Right atrium auricular region (tissue), 2 donors: Measurements from ENCODE around the gene SYNJ2. TPM values are rescaled to one million over a fixed set of nuclear protein-coding genes. Genes with fewer than 3 reads are reported as not detected.

Experiments
- DNase-seq: peaks from one replicate; pipeline ENCODE4 v3.0.0-alpha.2; 2019; ENCODE audit warnings: low spot score
- H3K27ac ChIP-seq, 2 donors: fragments of 200-600 bp; sonication (generic); 1 replicate in 1 of 2; 2 replicates in 1 of 2; pipeline ENCODE4 v1.5.1; 2016 to 2019
- H3K27me3 ChIP-seq, 2 donors: fragments of 200-600 bp; sonication (generic); one replicate each; pipeline versions ENCODE4 v1.5.1 to v1.6.0; 2017 to 2019
- H3K36me3 ChIP-seq: fragments of 200-600 bp; sonication (generic); one replicate; pipeline ENCODE4 v1.5.1; 2016
- H3K4me1 ChIP-seq, 2 donors: fragments of 200-600 bp; sonication (generic); one replicate each; pipeline versions ENCODE4 v1.5.1 to v1.6.0; 2017 to 2019
- H3K4me3 ChIP-seq, 2 donors: fragments of 200-600 bp; sonication (generic); 1 replicate in 1 of 2; 2 replicates in 1 of 2; pipeline ENCODE4 v1.5.1; 2017 to 2019; ENCODE audit warnings: mild to moderate bottlenecking in 1 of 2, moderate library complexity in 1 of 2
- H3K9me3 ChIP-seq, 2 donors: fragments of 200-600 bp; sonication (generic); one replicate each; pipeline ENCODE4 v1.5.1; 2019
- total RNA-seq, 2 donors: library from RNA; depleted of rRNA; stranded (reverse); fragments of >200 nt; gene quantifications; one replicate each; pipeline ENCODE4 v1.1.0, GENCODE V29; 2016
- TF ChIP-seq, protein P1 (sequence below), 2 donors: fragments of 200-600 bp; sonication (generic); IDR thresholded peaks; one replicate each; pipeline ENCODE4 v1.5.1; 2019; ENCODE audit warnings: antibody characterized with exemption in 2 of 2

Gene SYNJ2
- total RNA-seq, 2 donors from 2014 or later = 10.1 to 20.0 TPM

DNA sequence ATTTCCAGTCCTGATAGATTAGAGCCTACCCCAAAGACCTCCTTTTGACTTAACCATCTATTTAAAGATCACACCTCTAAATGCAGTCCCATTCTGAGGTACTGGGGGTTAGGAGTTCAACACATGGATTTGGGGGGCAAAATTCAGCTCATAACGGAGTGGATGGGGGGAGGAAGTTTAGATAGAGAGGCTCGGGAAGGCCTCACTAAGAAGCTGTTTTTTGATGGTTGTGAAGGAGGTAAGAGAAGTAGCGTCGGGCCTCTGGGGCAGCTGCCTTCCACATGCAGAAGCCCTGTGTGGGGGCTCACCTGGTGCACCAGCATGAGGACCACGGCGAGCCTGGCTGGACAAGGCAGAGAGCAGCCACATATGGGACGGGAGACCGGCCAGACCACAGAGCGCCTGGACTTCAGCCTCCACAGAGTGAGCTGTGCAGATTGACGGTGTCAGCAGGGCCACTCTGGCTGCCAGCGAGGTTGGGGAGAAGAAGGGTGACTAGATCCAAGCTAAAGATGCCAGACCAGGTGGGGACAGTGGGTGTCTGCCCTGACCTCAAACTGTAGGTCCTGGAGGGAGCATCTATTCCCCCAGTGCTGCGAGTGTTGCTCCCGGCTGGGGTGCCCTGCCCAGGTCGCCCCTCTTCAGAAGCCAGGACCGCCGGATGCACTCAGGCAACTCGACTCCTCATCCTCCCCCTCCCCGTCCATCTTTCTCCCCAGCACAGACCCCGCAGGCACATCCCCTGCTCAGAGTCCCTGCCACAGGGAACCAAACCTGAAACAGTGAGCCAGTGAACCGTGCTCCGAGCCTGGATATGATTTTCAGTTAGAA, 5.1 kb upstream of the SYNJ2 start:
- Histone ChIP-seq H3K27me3 (no peaks in the 10 kb centered on the region), H3K36me3 (no peaks in the 10 kb centered on the region), H3K4me3 (no peak overlapping the region), H3K27ac (no peak overlapping the region), H3K4me1 (peaks cover 0 to 6% of the 10 kb centered on the region in 2 donors), H3K9me3 (no peaks in the 10 kb centered on the region)
- no peak for DNase-seq
- TF ChIP-seq, protein P1, sequence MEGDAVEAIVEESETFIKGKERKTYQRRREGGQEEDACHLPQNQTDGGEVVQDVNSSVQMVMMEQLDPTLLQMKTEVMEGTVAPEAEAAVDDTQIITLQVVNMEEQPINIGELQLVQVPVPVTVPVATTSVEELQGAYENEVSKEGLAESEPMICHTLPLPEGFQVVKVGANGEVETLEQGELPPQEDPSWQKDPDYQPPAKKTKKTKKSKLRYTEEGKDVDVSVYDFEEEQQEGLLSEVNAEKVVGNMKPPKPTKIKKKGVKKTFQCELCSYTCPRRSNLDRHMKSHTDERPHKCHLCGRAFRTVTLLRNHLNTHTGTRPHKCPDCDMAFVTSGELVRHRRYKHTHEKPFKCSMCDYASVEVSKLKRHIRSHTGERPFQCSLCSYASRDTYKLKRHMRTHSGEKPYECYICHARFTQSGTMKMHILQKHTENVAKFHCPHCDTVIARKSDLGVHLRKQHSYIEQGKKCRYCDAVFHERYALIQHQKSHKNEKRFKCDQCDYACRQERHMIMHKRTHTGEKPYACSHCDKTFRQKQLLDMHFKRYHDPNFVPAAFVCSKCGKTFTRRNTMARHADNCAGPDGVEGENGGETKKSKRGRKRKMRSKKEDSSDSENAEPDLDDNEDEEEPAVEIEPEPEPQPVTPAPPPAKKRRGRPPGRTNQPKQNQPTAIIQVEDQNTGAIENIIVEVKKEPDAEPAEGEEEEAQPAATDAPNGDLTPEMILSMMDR (IDR thresholded peaks at IDR 0.05) = no peak

DNA sequence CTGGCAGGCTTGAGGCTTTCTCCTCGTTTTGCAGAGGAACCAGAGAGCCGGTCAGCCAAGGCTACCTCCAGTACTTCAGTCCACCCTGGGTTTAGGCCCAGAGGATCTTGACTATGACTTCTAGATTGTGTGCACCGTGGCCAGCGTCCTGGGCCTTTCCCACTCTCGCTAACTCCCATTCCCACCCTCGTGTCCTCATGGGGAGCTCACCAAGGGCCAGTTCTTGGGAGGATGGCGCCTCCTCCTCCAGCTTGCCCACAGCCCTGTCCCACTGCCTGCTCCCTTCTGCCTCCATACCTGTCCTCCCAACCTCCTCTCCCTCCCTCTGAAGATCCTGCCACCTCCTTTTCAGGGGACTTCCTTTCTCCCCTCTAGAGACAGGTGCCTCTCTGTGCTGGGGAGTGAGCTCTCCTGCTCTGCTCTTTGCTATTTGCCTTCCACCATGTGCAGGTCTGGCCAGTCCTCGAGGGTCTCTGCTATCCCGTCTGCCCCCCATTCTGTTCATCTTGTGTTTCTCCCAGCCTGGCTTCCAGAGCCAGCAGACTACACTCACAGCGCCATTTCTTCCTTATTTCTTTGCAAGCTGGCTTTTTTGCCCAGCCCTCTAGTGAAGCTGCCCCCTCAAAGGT, 4.4 kb upstream of the SYNJ2 start:
- H3K36me3 ChIP-seq = no peaks in the 10 kb centered on the region
- H3K4me3 ChIP-seq = no peak overlapping the region
- H3K9me3 ChIP-seq = no peaks in the 10 kb centered on the region
- no peak overlapping the region for H3K27ac ChIP-seq
- no peak for DNase-seq
- H3K4me1 ChIP-seq = peaks cover 0 to 8% of the 10 kb centered on the region in 2 donors
- TF ChIP-seq, protein P1 (IDR thresholded peaks at IDR 0.05) = no peak
- no peaks in the 10 kb centered on the region for H3K27me3 ChIP-seq

DNA sequence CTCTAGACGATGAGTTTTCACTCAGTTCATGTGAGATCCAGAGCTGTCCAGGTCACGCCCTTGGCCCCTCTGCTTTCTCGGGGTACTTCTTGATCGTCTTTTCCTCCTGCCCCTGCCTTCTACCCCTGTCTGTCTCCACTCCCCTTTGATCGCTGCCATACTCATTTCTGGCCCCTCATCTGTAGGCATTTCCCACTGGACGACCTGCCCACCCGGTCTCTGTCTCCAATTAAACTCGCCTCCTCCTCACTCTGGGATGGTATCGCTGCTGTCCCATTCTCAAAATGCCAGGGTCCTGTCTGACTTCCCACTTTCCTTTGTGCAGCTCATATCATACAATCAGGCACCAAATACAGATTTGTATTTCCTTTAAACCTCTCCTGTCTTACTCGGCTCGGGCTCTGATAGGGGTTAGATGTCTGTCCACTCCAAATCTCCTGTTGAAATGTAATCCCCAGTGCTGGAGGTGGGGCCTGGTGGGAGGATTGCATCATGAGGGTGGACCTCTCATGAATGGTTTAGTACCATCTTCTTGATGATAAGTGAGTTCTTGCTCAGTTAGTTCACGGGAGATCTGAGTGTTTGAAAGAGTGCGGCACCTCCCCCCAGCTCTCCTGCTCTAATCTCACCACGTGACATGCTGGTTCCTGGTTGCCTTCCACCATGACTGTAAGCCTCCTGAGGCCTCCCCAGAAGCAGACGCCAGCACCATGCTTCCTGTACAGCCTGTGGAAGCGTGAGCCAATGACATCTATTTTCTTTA, 3.5 kb upstream of the SYNJ2 start:
- Histone ChIP-seq H3K4me3 (no peak overlapping the region), H3K36me3 (no peaks in the 10 kb centered on the region), H3K27ac (no peak overlapping the region), H3K4me1 (peaks cover 0 to 15% of the 10 kb centered on the region in 2 donors), H3K9me3 (no peaks in the 10 kb centered on the region), H3K27me3 (no peaks in the 10 kb centered on the region)
- TF ChIP-seq, protein P1 (IDR thresholded peaks at IDR 0.05) = no peak
- no peak for DNase-seq

DNA sequence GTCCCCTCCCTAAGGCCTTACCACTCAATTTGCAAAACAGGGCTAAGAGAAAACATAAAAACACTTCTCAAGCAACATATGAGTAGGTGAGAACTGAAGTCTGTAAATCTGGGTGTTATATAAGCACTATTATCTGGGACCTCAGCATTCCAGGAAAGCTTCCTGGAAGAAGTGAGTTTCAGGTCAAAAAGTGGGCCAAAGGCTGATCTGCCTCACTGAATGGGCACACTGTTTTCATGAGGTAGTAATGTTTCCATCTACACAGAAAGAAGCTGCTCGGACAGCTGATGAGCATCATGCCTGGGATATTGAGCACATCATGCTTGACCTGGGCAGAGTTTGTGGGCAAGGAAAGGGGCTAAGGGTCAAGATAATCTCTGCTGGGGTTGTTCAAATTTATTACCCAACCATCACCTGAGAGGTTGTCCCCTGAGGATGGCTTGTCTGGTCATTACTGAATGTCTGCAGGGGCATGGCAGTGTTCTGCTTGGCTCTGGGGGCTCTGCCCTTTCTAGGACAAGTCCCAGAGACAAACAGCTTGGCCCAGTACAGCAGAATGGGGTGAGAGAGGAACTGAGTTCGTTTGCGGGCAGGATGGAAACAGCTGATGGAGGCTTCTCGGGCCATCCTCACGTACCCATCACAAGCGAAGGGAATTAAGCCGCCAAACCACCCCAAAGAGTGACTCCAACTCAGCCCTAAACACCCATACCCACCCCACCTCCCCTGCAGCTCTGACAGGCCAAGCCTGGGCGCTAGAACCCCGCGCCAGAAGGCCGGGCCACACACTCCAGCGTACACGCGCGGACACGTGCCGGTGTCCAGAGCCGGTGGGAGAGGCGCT, 1.2 kb upstream of the SYNJ2 start:
- TF ChIP-seq, protein P1 (IDR thresholded peaks at IDR 0.05) = no peak
- Histone ChIP-seq H3K4me3 (peak overlapping the region in 1 of 2 donors; percentile 84), H3K27me3 (no peaks in the 10 kb centered on the region), H3K4me1 (peaks cover 0 to 15% of the 10 kb centered on the region in 2 donors), H3K36me3 (no peaks in the 10 kb centered on the region), H3K9me3 (no peaks in the 10 kb centered on the region), H3K27ac (peak overlapping the region; percentile 80 to 82)
- no peak for DNase-seq

DNA sequence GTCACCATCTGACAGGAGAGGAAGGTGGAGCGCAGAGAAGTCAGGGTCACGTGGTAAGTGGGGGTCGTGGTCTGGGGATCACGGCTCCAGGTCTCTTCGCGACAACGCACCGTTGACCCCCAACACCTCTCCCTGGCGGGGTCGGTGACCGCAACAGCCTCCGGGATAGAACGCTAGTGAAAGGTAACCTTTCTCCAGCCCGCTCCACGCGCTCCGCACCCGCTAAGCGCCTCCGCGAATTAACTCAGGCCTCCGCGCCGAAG, 600 bp upstream of the SYNJ2 start:
- TF ChIP-seq, protein P1 (IDR thresholded peaks at IDR 0.05) = no peak
- no peak for DNase-seq
- H3K4me1 ChIP-seq = peaks cover 0 to 15% of the 10 kb centered on the region in 2 donors

More for the DNA sequence above, 600 bp upstream of the SYNJ2 start:
- no peaks in the 10 kb centered on the region for H3K9me3 ChIP-seq
- H3K27me3 ChIP-seq = no peaks in the 10 kb centered on the region
- H3K27ac ChIP-seq = peak overlapping the region; percentile 80 to 82
- no peaks in the 10 kb centered on the region for H3K36me3 ChIP-seq
- peak overlapping the region; percentile 69 to 84 for H3K4me3 ChIP-seq
